ENCODE results near the gene NEK7. TPM values are rescaled to one million over a fixed set of nuclear protein-coding genes. Genes with fewer than 3 reads are reported as not detected.

The NEK7 gene
- polyA plus RNA-seq, 1 donor from 2014 or later, result 3.3 TPM

DNA sequence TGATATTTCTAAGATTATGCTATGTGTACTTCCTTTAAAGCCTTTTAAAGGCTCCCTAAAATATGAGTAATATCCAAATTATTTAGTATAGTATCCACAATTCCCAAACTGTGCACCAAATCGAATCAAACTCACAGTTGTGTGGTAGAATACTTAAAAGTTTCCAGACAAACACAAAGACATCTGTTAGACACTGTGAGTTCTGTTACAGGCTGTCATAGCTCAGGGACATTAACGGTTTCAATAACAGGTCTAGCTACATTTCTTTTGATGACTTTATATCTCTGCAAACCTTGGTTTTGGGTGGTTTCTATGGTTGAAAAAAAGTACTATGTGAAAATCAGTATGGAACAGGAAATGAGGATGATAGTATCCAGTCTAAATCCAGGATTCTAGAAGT, 36.9 kb upstream of the NEK7 start:
- no peak overlapping the region for H3K9ac ChIP-seq (ENCODE audit: low read length)
- H3K4me3 ChIP-seq (ENCODE audit: low read length), result no peak overlapping the region
- no peaks in the 10 kb centered on the region for H3K27me3 ChIP-seq (ENCODE audit: insufficient read depth, low read depth, low read length)
- H2AFZ ChIP-seq (ENCODE audit: low read depth, low read length), result no peak overlapping the region
- no peaks in the 10 kb centered on the region for H3K79me2 ChIP-seq (replicated peaks; ENCODE audit: insufficient read depth, low read length)
- H3F3A ChIP-seq (ENCODE audit: insufficient read depth, low read length, poor library complexity, severe bottlenecking), result no peaks in the 10 kb centered on the region
- no peak for TF ChIP-seq MXI1 (conservative IDR thresholded peaks at IDR 0.05; ENCODE audit: poor library complexity, severe bottlenecking)
- no peak for TF ChIP-seq RAD21 (conservative IDR thresholded peaks at IDR 0.05)
- TF ChIP-seq, protein P1, sequence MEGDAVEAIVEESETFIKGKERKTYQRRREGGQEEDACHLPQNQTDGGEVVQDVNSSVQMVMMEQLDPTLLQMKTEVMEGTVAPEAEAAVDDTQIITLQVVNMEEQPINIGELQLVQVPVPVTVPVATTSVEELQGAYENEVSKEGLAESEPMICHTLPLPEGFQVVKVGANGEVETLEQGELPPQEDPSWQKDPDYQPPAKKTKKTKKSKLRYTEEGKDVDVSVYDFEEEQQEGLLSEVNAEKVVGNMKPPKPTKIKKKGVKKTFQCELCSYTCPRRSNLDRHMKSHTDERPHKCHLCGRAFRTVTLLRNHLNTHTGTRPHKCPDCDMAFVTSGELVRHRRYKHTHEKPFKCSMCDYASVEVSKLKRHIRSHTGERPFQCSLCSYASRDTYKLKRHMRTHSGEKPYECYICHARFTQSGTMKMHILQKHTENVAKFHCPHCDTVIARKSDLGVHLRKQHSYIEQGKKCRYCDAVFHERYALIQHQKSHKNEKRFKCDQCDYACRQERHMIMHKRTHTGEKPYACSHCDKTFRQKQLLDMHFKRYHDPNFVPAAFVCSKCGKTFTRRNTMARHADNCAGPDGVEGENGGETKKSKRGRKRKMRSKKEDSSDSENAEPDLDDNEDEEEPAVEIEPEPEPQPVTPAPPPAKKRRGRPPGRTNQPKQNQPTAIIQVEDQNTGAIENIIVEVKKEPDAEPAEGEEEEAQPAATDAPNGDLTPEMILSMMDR (IDR thresholded peaks at IDR 0.05; ENCODE audit: poor library complexity, severe bottlenecking), result no peak
- TF ChIP-seq, protein P2, sequence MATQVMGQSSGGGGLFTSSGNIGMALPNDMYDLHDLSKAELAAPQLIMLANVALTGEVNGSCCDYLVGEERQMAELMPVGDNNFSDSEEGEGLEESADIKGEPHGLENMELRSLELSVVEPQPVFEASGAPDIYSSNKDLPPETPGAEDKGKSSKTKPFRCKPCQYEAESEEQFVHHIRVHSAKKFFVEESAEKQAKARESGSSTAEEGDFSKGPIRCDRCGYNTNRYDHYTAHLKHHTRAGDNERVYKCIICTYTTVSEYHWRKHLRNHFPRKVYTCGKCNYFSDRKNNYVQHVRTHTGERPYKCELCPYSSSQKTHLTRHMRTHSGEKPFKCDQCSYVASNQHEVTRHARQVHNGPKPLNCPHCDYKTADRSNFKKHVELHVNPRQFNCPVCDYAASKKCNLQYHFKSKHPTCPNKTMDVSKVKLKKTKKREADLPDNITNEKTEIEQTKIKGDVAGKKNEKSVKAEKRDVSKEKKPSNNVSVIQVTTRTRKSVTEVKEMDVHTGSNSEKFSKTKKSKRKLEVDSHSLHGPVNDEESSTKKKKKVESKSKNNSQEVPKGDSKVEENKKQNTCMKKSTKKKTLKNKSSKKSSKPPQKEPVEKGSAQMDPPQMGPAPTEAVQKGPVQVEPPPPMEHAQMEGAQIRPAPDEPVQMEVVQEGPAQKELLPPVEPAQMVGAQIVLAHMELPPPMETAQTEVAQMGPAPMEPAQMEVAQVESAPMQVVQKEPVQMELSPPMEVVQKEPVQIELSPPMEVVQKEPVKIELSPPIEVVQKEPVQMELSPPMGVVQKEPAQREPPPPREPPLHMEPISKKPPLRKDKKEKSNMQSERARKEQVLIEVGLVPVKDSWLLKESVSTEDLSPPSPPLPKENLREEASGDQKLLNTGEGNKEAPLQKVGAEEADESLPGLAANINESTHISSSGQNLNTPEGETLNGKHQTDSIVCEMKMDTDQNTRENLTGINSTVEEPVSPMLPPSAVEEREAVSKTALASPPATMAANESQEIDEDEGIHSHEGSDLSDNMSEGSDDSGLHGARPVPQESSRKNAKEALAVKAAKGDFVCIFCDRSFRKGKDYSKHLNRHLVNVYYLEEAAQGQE (IDR thresholded peaks at IDR 0.05; ENCODE audit: borderline replicate concordance), result no peak
- no peak for TF ChIP-seq EP300 (conservative IDR thresholded peaks at IDR 0.05; ENCODE audit: poor library complexity, severe bottlenecking)
- no peak for TF ChIP-seq EZH2 (IDR thresholded peaks at IDR 0.05; ENCODE audit: borderline replicate concordance, insufficient read depth, low read length, poor library complexity, severe bottlenecking)
- TF ChIP-seq TAF1 (IDR thresholded peaks at IDR 0.05; ENCODE audit: low read depth), result no peak
- no peak for TF ChIP-seq POLR2AphosphoS5 (IDR thresholded peaks at IDR 0.05)
- TF ChIP-seq SMC3 (conservative IDR thresholded peaks at IDR 0.05; ENCODE audit: poor library complexity), result no peak
- H3K4me2 ChIP-seq (ENCODE audit: low read length), result no peak overlapping the region
- H3K36me3 ChIP-seq (ENCODE audit: insufficient read depth, low read length), result no peaks in the 10 kb centered on the region
- H3K9me2 ChIP-seq (ENCODE audit: insufficient read depth, low read length), result no peaks in the 10 kb centered on the region
- no peaks in the 10 kb centered on the region for H3K9me3 ChIP-seq (ENCODE audit: low read length)
- no peak overlapping the region for H3K27ac ChIP-seq (ENCODE audit: low read length)
- no peaks in the 10 kb centered on the region for H4K20me1 ChIP-seq (ENCODE audit: insufficient read depth)

DNA sequence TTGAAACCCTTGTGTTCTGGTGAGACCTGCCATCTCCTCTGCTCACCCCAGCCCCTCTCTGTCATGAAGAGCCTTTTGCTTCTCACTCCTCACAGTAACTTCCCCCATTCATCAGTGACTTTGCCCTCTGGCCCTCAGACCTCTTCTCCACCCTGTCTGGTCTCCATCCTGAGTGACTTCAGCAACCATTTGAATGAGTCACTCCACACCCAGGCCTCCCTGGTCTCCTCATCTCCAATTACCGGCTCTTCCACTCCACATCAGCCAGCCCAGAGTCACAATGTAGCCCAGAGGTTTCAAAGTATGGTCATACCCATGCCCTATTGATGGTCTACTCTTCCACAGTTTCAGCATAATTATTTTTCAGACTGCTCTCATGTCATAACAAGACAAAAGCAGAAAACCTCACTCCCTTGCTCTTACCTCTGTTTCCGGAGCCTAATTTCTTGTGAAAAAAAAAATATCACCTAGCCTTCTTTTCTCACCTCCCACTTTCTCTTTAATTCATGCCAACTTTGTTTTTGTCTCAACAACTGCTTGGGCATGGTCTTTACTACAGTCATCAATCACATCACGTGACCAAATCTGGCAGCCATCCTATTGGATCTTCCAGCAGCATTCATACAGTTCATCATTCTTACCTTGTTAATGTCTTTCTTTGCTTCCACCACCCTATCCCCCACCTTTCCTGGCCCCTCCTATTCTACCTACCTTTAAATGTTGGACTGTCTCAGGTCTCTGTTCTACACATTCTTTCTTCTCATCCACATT, 35.6 kb upstream of the NEK7 start:
- no peak overlapping the region for H3K9ac ChIP-seq (ENCODE audit: low read length)

More for the DNA sequence above, 35.6 kb upstream of the NEK7 start:
- no peak overlapping the region for H3K4me2 ChIP-seq (ENCODE audit: low read length)
- H3K4me3 ChIP-seq (ENCODE audit: low read length), result no peak overlapping the region
- H2AFZ ChIP-seq (ENCODE audit: low read depth, low read length), result no peak overlapping the region
- H3K9me2 ChIP-seq (ENCODE audit: insufficient read depth, low read length), result no peaks in the 10 kb centered on the region
- no peaks in the 10 kb centered on the region for H3K36me3 ChIP-seq (ENCODE audit: insufficient read depth, low read length)
- no peaks in the 10 kb centered on the region for H3K27me3 ChIP-seq (ENCODE audit: insufficient read depth, low read depth, low read length)
- H3F3A ChIP-seq (ENCODE audit: insufficient read depth, low read length, poor library complexity, severe bottlenecking), result no peaks in the 10 kb centered on the region
- H3K79me2 ChIP-seq (replicated peaks; ENCODE audit: insufficient read depth, low read length), result no peaks in the 10 kb centered on the region
- no peaks in the 10 kb centered on the region for H3K9me3 ChIP-seq (ENCODE audit: low read length)
- TF ChIP-seq EP300 (conservative IDR thresholded peaks at IDR 0.05; ENCODE audit: poor library complexity, severe bottlenecking) (no peak), SMC3 (conservative IDR thresholded peaks at IDR 0.05; ENCODE audit: poor library complexity) (no peak), RAD21 (conservative IDR thresholded peaks at IDR 0.05) (no peak), EZH2 (IDR thresholded peaks at IDR 0.05; ENCODE audit: borderline replicate concordance, insufficient read depth, low read length, poor library complexity, severe bottlenecking) (no peak), MXI1 (conservative IDR thresholded peaks at IDR 0.05; ENCODE audit: poor library complexity, severe bottlenecking) (no peak), TAF1 (IDR thresholded peaks at IDR 0.05; ENCODE audit: low read depth) (no peak), POLR2AphosphoS5 (IDR thresholded peaks at IDR 0.05) (no peak)
- TF ChIP-seq, protein P1 (IDR thresholded peaks at IDR 0.05; ENCODE audit: poor library complexity, severe bottlenecking), result no peak
- TF ChIP-seq, protein P2 (IDR thresholded peaks at IDR 0.05; ENCODE audit: borderline replicate concordance), result no peak
- H4K20me1 ChIP-seq (ENCODE audit: insufficient read depth), result no peaks in the 10 kb centered on the region
- no peak overlapping the region for H3K27ac ChIP-seq (ENCODE audit: low read length)

Data from neural cell (in vitro differentiated cells).